Keratinocyte (primary cell): ENCODE measurements around the gene MST1. TPM values are rescaled to one million over a fixed set of nuclear protein-coding genes. Genes with fewer than 3 reads are reported as not detected.
"Not testable (repeated sequence)": the region's sequence is repeated elsewhere in the genome, so short reads cannot be mapped to it uniquely, and the experiment has no call there.

Experiments used
- DNase-seq: peaks from one replicate; pipeline ENCODE4 v3.0.0-alpha.2; 2011; ENCODE audit warnings: low read depth, missing footprints, low spot score
- FAIRE-seq: peaks from 2 replicates; lab custom pipeline; 2011; peaks lifted over from hg19 to GRCh38; lab: Jason Lieb, UNC
- H2AFZ ChIP-seq: 2 replicates; pipeline ENCODE4 v1.6.0; 2012; ENCODE audit warnings: low read length, control low read depth, inconsistent platforms; ENCODE audit not compliant: control insufficient read depth
- H3K27ac ChIP-seq: 2 replicates; pipeline ENCODE4 v1.5.1; 2011; ENCODE audit warnings: low read length; ENCODE audit not compliant: control insufficient read depth, insufficient read depth
- H3K27me3 ChIP-seq: 3 replicates; pipeline ENCODE4 v1.6.0; 2011; ENCODE audit warnings: low read length; ENCODE audit not compliant: control insufficient read depth, insufficient read depth; ENCODE audit errors: extremely low read depth
- H3K36me3 ChIP-seq, 2 experiments: 2 replicates in 1 of 2; 3 replicates in 1 of 2; pipeline ENCODE4 v1.5.1; 2011; ENCODE audit warnings: low read length in 2 of 2, mild to moderate bottlenecking in 1 of 2; ENCODE audit not compliant: control insufficient read depth in 2 of 2, insufficient read depth in 2 of 2; ENCODE audit errors: extremely low read depth in 1 of 2
- H3K4me1 ChIP-seq: 3 replicates; pipeline ENCODE4 v1.5.1; 2011; ENCODE audit warnings: low read length; ENCODE audit not compliant: control insufficient read depth, insufficient read depth; ENCODE audit errors: extremely low read depth
- H3K4me2 ChIP-seq: 3 replicates; pipeline ENCODE4 v1.6.0; 2011; ENCODE audit warnings: low read depth, low read length; ENCODE audit not compliant: control insufficient read depth, insufficient read depth; ENCODE audit errors: extremely low read depth
- H3K4me3 ChIP-seq, 3 experiments: fragments of 200-600 bp in 1 of 3; sonication (generic) in 1 of 3; 2 replicates in 2 of 3; 3 replicates in 1 of 3; pipeline ENCODE4 v1.5.1; 2011 to 2016; ENCODE audit warnings: low read length in 3 of 3, mild to moderate bottlenecking in 3 of 3, control low read depth in 2 of 3, inconsistent platforms in 1 of 3, low read depth in 1 of 3, mixed read lengths in 1 of 3, mixed run types in 1 of 3, moderate library complexity in 1 of 3; ENCODE audit not compliant: control insufficient read depth in 2 of 3, insufficient read depth in 2 of 3; ENCODE audit errors: extremely low read depth in 1 of 3
- H3K79me2 ChIP-seq: 2 replicates; pipeline ENCODE4 v1.6.0; 2012; ENCODE audit warnings: low read length; ENCODE audit not compliant: control insufficient read depth, insufficient read depth
- H3K9ac ChIP-seq: 3 replicates; pipeline ENCODE4 v1.6.0; 2011; ENCODE audit warnings: low read length; ENCODE audit not compliant: control insufficient read depth, insufficient read depth; ENCODE audit errors: extremely low read depth
- H3K9me1 ChIP-seq: 3 replicates; pipeline ENCODE4 v1.6.0; 2011; ENCODE audit warnings: low read length; ENCODE audit not compliant: control insufficient read depth, insufficient read depth; ENCODE audit errors: extremely low read depth
- H3K9me3 ChIP-seq: 2 replicates; pipeline ENCODE4 v1.5.1; 2012; ENCODE audit warnings: low read depth, low read length; ENCODE audit not compliant: control insufficient read depth
- H4K20me1 ChIP-seq: 3 replicates; pipeline ENCODE4 v1.6.0; 2011; ENCODE audit warnings: low read length; ENCODE audit not compliant: control insufficient read depth, insufficient read depth; ENCODE audit errors: extremely low read depth
- EZH2 ChIP-seq: IDR thresholded peaks from one replicate; pipeline ENCODE4 v1.6.1; 2012; ENCODE audit warnings: inconsistent platforms, mild to moderate bottlenecking, low read length, moderate library complexity
- dilution Hi-C: fragments of 300-500 bp; cut with MboI; formaldehyde crosslinking; loops from one replicate; pipeline ENCODE4 v1.7.0; 2020; ENCODE audit warnings: low sequenced_read_pairs; ENCODE audit not compliant: extremely low pct_ligation_motif_present
- polyA plus RNA-seq, 5 experiments: library from polyadenylated mRNA; depleted of rRNA in 3 of 5; stranded (reverse) in 3 of 5; stranded (forward) in 1 of 5; unstranded in 1 of 5; fragments of >200 nt; gene quantifications; 1 replicate in 1 of 5; 2 replicates in 3 of 5; 3 replicates in 1 of 5; pipeline versions ENCODE4 v1.2.1 to v1.2.3, GENCODE V29; 2011 to 2012; ENCODE audit warnings: missing spikeins in 2 of 5, low read depth in 1 of 5, low replicate concordance in 1 of 5
- TF ChIP-seq, protein P1 (sequence below), 3 experiments: IDR thresholded peaks in 1 of 3; conservative IDR thresholded peaks in 1 of 3; optimal IDR thresholded peaks in 1 of 3; 2 replicates in 2 of 3; 3 replicates in 1 of 3; pipeline versions ENCODE3 to v1.5.1; 2011; ENCODE audit warnings: low read length in 3 of 3, mild to moderate bottlenecking in 3 of 3, moderate library complexity in 2 of 3, control low read depth in 1 of 3, inconsistent platforms in 1 of 3; ENCODE audit not compliant: insufficient read depth in 2 of 3; ENCODE audit errors: extremely low read depth in 1 of 3

MST1 gene
- polyA plus RNA-seq, 1 donor (not counting 4 experiments of a cell fraction or from before 2014, with no cell fraction given), result 5.2 TPM

DNA sequence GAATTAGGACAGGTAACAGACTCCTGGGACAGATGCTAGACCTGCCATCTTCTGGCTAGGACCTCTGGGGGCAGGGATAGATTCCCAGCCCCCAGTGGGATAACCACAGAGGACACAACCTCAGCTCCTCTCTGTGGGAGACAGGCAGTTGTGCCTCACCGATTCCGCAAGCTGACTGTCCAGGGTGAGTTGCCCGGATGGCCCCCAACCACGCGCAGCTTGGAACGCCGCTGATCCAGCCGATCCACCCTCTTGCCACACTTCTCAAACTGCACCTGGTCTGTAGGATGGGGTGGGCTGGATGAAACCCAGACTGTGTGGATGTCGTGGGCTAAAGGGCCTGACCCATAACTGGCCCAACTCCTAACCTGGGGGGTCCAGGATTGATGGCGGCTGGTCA is 4.2 kb downstream of the MST1 start:
- H3K79me2 ChIP-seq, H3K27me3 ChIP-seq, H3K4me2 ChIP-seq, H3K4me3 ChIP-seq, H4K20me1 ChIP-seq, FAIRE-seq, H2AFZ ChIP-seq, dilution Hi-C loops, DNase-seq, H3K4me1 ChIP-seq, H3K9ac ChIP-seq, H3K27ac ChIP-seq, H3K9me1 ChIP-seq, H3K9me3 ChIP-seq: not testable (repeated sequence)
- H3K36me3 ChIP-seq, result peaks cover 30 to 35% of the 10 kb centered on the region in 2 experiments

DNA sequence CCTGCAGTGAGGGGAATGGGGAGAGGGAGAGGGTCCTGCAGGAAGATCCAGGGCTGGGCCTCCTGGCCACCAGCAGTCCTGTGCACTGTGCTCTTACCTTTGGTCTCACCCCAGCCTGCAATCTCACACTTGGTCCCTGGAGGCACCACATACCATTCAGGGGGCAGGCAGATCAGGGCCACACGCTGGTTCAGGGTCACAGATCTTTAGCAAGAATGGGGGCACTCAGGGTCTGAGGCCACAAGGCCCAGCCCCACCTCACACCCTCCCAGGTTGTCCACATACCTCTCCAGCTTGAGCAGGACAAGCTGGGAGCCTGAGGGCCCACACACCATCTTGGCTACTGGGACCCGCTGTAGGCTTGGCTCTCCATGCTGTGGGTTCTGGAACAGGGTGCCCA is 4.8 kb downstream of the MST1 start:
- H3K27ac ChIP-seq, H4K20me1 ChIP-seq, H3K4me3 ChIP-seq, H3K9ac ChIP-seq, dilution Hi-C loops, FAIRE-seq, DNase-seq, H3K9me3 ChIP-seq, H3K27me3 ChIP-seq, H3K79me2 ChIP-seq, H2AFZ ChIP-seq, H3K4me2 ChIP-seq, H3K4me1 ChIP-seq, H3K9me1 ChIP-seq: not testable (repeated sequence)
- H3K36me3 ChIP-seq, result peaks cover 36% of the 10 kb centered on the region in 2 experiments

DNA sequence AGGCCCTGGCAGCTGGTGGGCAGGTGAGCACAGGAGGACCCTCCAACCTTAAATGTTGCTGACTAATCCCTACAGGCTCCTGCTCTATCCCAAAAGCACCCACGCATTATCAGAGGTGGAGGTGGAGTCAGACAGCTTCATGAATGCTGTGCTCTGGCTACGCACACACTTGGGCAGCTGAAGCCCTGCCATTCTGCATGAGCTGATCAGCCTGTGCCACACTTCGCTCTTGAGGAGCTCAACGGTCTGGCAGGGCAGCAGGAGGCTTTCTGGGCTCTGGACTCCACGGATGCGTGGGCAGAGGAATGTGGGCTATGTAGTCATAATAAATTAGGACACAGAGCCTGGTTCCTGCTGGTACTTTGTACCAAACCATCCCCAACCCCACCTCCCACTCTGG is 6.1 kb downstream of the MST1 start:
- dilution Hi-C loops, result no loop called here
- no peak overlapping the region for H2AFZ ChIP-seq
- no peak for FAIRE-seq

More for the DNA sequence above, 6.1 kb downstream of the MST1 start:
- Histone ChIP-seq H3K4me3 (no peak overlapping the region), H3K4me2 (no peak overlapping the region), H3K36me3 (peaks cover 46 to 48% of the 10 kb centered on the region in 2 experiments), H3K4me1 (no peaks in the 10 kb centered on the region), H3K27me3 (no peaks in the 10 kb centered on the region), H3K79me2 (no peaks in the 10 kb centered on the region), H4K20me1 (no peaks in the 10 kb centered on the region), H3K9me1 (no peaks in the 10 kb centered on the region), H3K9me3 (no peaks in the 10 kb centered on the region), H3K9ac (no peak overlapping the region), H3K27ac (no peak overlapping the region)
- DNase-seq, result no peak
- TF ChIP-seq EZH2, result no peak
- TF ChIP-seq, protein P1, sequence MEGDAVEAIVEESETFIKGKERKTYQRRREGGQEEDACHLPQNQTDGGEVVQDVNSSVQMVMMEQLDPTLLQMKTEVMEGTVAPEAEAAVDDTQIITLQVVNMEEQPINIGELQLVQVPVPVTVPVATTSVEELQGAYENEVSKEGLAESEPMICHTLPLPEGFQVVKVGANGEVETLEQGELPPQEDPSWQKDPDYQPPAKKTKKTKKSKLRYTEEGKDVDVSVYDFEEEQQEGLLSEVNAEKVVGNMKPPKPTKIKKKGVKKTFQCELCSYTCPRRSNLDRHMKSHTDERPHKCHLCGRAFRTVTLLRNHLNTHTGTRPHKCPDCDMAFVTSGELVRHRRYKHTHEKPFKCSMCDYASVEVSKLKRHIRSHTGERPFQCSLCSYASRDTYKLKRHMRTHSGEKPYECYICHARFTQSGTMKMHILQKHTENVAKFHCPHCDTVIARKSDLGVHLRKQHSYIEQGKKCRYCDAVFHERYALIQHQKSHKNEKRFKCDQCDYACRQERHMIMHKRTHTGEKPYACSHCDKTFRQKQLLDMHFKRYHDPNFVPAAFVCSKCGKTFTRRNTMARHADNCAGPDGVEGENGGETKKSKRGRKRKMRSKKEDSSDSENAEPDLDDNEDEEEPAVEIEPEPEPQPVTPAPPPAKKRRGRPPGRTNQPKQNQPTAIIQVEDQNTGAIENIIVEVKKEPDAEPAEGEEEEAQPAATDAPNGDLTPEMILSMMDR (optimal IDR thresholded peaks at IDR 0.05 in 1 of 3, IDR thresholded peaks at IDR 0.05 in 1 of 3, conservative IDR thresholded peaks at IDR 0.05 in 1 of 3; ENCODE audit: extremely low read depth in 1 of 3, insufficient read depth in 2 of 3, low read length in 3 of 3), result no peak
